Fibroblast of lung (primary cell): ENCODE data around the gene COL4A3. TPM values are rescaled to one million over a fixed set of nuclear protein-coding genes. Genes with fewer than 3 reads are reported as not detected.

ENCODE experiments used
- DNase-seq, 2 donors: peaks; one replicate each; pipeline versions ENCODE4 v3.0.0 to v3.0.0-alpha.2; 2010; ENCODE audit warnings: low read depth in 2 of 2
- H2AFZ ChIP-seq: 2 replicates; pipeline ENCODE4 v1.5.1; 2012; ENCODE audit warnings: low read length, control low read depth, inconsistent platforms
- H3K27ac ChIP-seq: 2 replicates; pipeline ENCODE4 v1.5.1; 2011; ENCODE audit warnings: low read length, control low read depth; ENCODE audit not compliant: insufficient read depth
- H3K27me3 ChIP-seq: 2 replicates; pipeline ENCODE4 v1.5.1; 2011; ENCODE audit warnings: mild to moderate bottlenecking, low read length; ENCODE audit not compliant: control insufficient read depth, insufficient read depth
- H3K36me3 ChIP-seq: 2 replicates; pipeline ENCODE4 v1.5.1; 2011; ENCODE audit warnings: low read length; ENCODE audit not compliant: control insufficient read depth, insufficient read depth
- H3K4me1 ChIP-seq: 2 replicates; pipeline ENCODE4 v1.5.1; 2011; ENCODE audit warnings: low read length; ENCODE audit not compliant: control insufficient read depth, insufficient read depth; ENCODE audit errors: extremely low read depth
- H3K4me2 ChIP-seq: 2 replicates; pipeline ENCODE4 v1.5.1; 2011; ENCODE audit warnings: low read length, control low read depth; ENCODE audit not compliant: insufficient read depth; ENCODE audit errors: extremely low read depth
- H3K4me3 ChIP-seq, 4 experiments: fragments of 200-600 bp in 1 of 4; sonication (generic) in 1 of 4; replicated peaks in 1 of 4; 2 replicates each; pipeline ENCODE4 v1.5.1; 2011 to 2016; ENCODE audit warnings: low read length in 4 of 4, low read depth in 3 of 4, mild to moderate bottlenecking in 3 of 4, control low read depth in 2 of 4, inconsistent platforms in 1 of 4, mixed read lengths in 1 of 4; ENCODE audit not compliant: insufficient read depth in 1 of 4; ENCODE audit errors: control extremely low read depth in 1 of 4
- H3K79me2 ChIP-seq: 2 replicates; pipeline ENCODE4 v1.5.1; 2012; ENCODE audit warnings: mild to moderate bottlenecking, low read length, inconsistent platforms; ENCODE audit not compliant: control insufficient read depth, insufficient read depth
- H3K9ac ChIP-seq: 2 replicates; pipeline ENCODE4 v1.5.1; 2011; ENCODE audit warnings: mild to moderate bottlenecking, low read length, control low read depth; ENCODE audit not compliant: insufficient read depth
- H3K9me3 ChIP-seq: 2 replicates; pipeline ENCODE4 v1.5.1; 2012; ENCODE audit warnings: low read depth, low read length; ENCODE audit not compliant: control insufficient read depth, insufficient read depth
- H4K20me1 ChIP-seq: 2 replicates; pipeline ENCODE4 v1.5.1; 2011; ENCODE audit warnings: low read length; ENCODE audit not compliant: control insufficient read depth, insufficient read depth; ENCODE audit errors: extremely low read depth
- CTCF ChIP-seq, 2 donors: IDR thresholded peaks in 1 of 2; conservative IDR thresholded peaks in 1 of 2; 1 replicate in 1 of 2; 2 replicates in 1 of 2; pipeline ENCODE4 v1.5.1; 2011 to 2012; ENCODE audit warnings: low read length in 2 of 2, control low read depth in 1 of 2, inconsistent platforms in 1 of 2, low read depth in 1 of 2, mild to moderate bottlenecking in 1 of 2
- EZH2 ChIP-seq: IDR thresholded peaks from 2 replicates; pipeline ENCODE4 v1.5.1; 2012; ENCODE audit warnings: low read length, control low read depth, mild to moderate bottlenecking; ENCODE audit errors: missing control alignments
- polyA plus RNA-seq, 2 donors: library from polyadenylated mRNA; depleted of rRNA in 1 of 2; stranded (reverse) in 1 of 2; unstranded in 1 of 2; fragments of >200 nt; gene quantifications; 2 replicates each; pipeline ENCODE4 v1.2.1, GENCODE V29; 2011 to 2012; ENCODE audit warnings: missing spikeins in 1 of 2
- total RNA-seq: library from RNA; depleted of rRNA; stranded (reverse); fragments of >200 nt; gene quantifications from 2 replicates; pipeline ENCODE4 v1.2.1, GENCODE V29; 2014

The COL4A3 gene
- total and polyA plus RNA-seq, 2 donors (not counting 1 experiment from before 2014, with no cell fraction given): 0.12 to 0.33 TPM

- DNase-seq: no peak
- no peaks in the 10 kb centered on the region for H3K9me3 ChIP-seq
- no peaks in the 10 kb centered on the region for H3K36me3 ChIP-seq
- H3K4me1 ChIP-seq: no peaks in the 10 kb centered on the region
- no peak overlapping the region for H2AFZ ChIP-seq
- H4K20me1 ChIP-seq: no peaks in the 10 kb centered on the region
- H3K79me2 ChIP-seq: peaks cover 36% of the 10 kb centered on the region
- no peaks in the 10 kb centered on the region for H3K27me3 ChIP-seq
- no peak overlapping the region for H3K4me2 ChIP-seq
- H3K4me3 ChIP-seq: peak overlapping the region in 1 of 4 experiments; percentile 81
- H3K9ac ChIP-seq: no peak overlapping the region
- H3K27ac ChIP-seq: no peak overlapping the region
- no peak for TF ChIP-seq EZH2
- no peak for TF ChIP-seq CTCF (conservative IDR thresholded peaks at IDR 0.05 in 1 of 2, IDR thresholded peaks at IDR 0.05 in 1 of 2; ENCODE audit: low read depth in 1 of 2, low read length in 2 of 2)
Observed at GRCh38 chr2:227323818-227324217, 159.4 kb downstream of the COL4A3 start.

GRCh38 chr2:227324642-227324994 is 160.2 kb downstream of the COL4A3 start:
- DNase-seq: no peak
- H3K27me3 ChIP-seq: no peaks in the 10 kb centered on the region
- H3K36me3 ChIP-seq: no peaks in the 10 kb centered on the region
- H3K4me1 ChIP-seq: no peaks in the 10 kb centered on the region
- peak overlapping the region; percentile 98 for H2AFZ ChIP-seq
- H3K9ac ChIP-seq: no peak overlapping the region
- H3K4me2 ChIP-seq: peak overlapping the region; percentile 96
- peaks cover 40% of the 10 kb centered on the region for H3K79me2 ChIP-seq
- no peaks in the 10 kb centered on the region for H4K20me1 ChIP-seq
- H3K4me3 ChIP-seq: peak overlapping the region; percentile 81 to 99 (median 92)
- no peaks in the 10 kb centered on the region for H3K9me3 ChIP-seq
- TF ChIP-seq EZH2: no peak
- no peak for TF ChIP-seq CTCF (conservative IDR thresholded peaks at IDR 0.05 in 1 of 2, IDR thresholded peaks at IDR 0.05 in 1 of 2; ENCODE audit: low read depth in 1 of 2, low read length in 2 of 2)
- peak overlapping the region; percentile 90 for H3K27ac ChIP-seq

GRCh38 chr2:227324995-227325838 is 160.8 kb downstream of the COL4A3 start, which contains the start of gene MFF:
MFF (plus strand) TSS chr2:227325251; CDS start chr2:227330666, 5,415 bp downstream.
- H3K4me2 ChIP-seq: peak within 1 kb of the TSS; percentile 96
- H3K4me3 ChIP-seq: peak within 1 kb of the TSS; percentile 81 to 99 (median 92)
- H4K20me1 ChIP-seq: no peaks in the 10 kb centered on the region
- H3K9me3 ChIP-seq: no peaks in the 10 kb centered on the region
- no peak for TF ChIP-seq CTCF (conservative IDR thresholded peaks at IDR 0.05 in 1 of 2, IDR thresholded peaks at IDR 0.05 in 1 of 2; ENCODE audit: low read depth in 1 of 2, low read length in 2 of 2)
- TF ChIP-seq EZH2: no peak
- peaks cover 41% of the 10 kb centered on the region for H3K79me2 ChIP-seq
- H3K27me3 ChIP-seq: no peaks in the 10 kb centered on the region
- H3K4me1 ChIP-seq: no peaks in the 10 kb centered on the region
- peak within 1 kb of the TSS; percentile 90 for H3K27ac ChIP-seq
- peak within 1 kb of the TSS; percentile 87 for H3K9ac ChIP-seq
- DNase-seq: peak; percentile 93
- H3K36me3 ChIP-seq: no peaks in the 10 kb centered on the region
- H2AFZ ChIP-seq: peak within 1 kb of the TSS; percentile 98
